ENCODE data around the gene MYO18A. TPM values are rescaled to one million over a fixed set of nuclear protein-coding genes. Genes with fewer than 3 reads are reported as not detected.

MYO18A gene
- total RNA-seq, 1 donor = 39.8 TPM

DNA sequence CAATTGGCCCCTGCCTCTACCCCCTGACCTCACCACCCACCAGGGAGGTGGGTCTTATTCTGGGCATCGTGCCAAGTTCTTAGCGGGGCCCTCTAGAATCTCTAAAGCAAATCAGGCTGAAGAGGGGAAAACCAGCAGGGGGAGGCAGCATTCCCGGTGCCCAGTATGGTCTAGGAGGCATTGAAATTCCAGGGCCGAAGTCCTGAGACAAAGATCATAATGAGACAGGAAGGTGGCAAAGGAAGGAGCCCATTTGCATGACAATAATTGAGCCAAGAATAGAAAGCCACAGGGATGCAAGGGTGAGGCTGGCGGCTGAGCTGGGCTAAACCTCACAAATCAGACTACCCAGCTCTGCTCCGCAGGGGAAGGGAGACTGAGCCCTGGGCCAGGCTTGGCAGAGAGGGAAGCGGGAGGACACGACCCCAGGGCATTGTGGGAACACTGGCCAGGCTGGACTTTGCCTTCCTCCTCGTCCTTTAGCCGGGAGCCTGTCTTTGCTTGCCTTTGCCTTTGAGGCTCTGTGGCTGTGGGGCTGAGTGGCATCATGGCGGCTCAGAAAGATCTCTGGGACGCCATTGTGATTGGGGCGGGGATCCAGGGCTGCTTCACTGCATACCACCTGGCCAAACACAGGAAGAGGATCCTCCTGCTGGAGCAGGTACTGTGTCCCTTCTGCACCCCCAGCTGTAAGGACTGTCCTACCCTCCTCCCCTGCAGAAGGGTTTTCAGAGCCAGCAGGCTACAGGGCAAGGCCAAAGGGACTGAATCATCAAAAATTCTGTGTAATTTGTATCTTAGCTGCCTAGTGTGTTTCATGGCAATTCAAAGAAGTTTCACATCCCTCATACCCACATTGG lies 137.3 kb downstream of the MYO18A start, which contains the start of gene PIPOX:
Gene PIPOX (plus strand): TSS at position 463 of the 860 bp plus-strand sequence. CDS start 85 bp downstream, at position 548.
- TF ChIP-seq, protein P1, sequence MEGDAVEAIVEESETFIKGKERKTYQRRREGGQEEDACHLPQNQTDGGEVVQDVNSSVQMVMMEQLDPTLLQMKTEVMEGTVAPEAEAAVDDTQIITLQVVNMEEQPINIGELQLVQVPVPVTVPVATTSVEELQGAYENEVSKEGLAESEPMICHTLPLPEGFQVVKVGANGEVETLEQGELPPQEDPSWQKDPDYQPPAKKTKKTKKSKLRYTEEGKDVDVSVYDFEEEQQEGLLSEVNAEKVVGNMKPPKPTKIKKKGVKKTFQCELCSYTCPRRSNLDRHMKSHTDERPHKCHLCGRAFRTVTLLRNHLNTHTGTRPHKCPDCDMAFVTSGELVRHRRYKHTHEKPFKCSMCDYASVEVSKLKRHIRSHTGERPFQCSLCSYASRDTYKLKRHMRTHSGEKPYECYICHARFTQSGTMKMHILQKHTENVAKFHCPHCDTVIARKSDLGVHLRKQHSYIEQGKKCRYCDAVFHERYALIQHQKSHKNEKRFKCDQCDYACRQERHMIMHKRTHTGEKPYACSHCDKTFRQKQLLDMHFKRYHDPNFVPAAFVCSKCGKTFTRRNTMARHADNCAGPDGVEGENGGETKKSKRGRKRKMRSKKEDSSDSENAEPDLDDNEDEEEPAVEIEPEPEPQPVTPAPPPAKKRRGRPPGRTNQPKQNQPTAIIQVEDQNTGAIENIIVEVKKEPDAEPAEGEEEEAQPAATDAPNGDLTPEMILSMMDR (IDR thresholded peaks at IDR 0.05; ENCODE audit: extremely low read depth, low read depth, low read length) = peak; percentile 23
- Histone ChIP-seq H3K4me2 (ENCODE audit: insufficient read depth, low read length) (peak within 1 kb of the TSS; percentile 72), H4K20me1 (ENCODE audit: insufficient read depth, low read length) (no peaks in the 10 kb centered on the region), H3K27ac (ENCODE audit: low read depth, low read length) (no peak within 1 kb of the TSS), H3K4me3 (ENCODE audit: insufficient read depth, low read length) (peak within 1 kb of the TSS; percentile 50), H3K36me3 (ENCODE audit: insufficient read depth, low read length) (no peaks in the 10 kb centered on the region), H3K9me3 (ENCODE audit: low read depth, low read length) (no peaks in the 10 kb centered on the region), H3K27me3 (ENCODE audit: insufficient read depth, low read length) (peaks cover 14% of the 10 kb centered on the region), H3K79me2 (ENCODE audit: insufficient read depth, low read length) (no peaks in the 10 kb centered on the region), H2AFZ (ENCODE audit: low read length) (peak within 1 kb of the TSS; percentile 82), H3K4me1 (ENCODE audit: insufficient read depth, low read length) (peaks cover 30% of the 10 kb centered on the region)
- no peak for DNase-seq (ENCODE audit: insufficient read length, low spot score, missing footprints)

- Histone ChIP-seq H3K4me1 (ENCODE audit: insufficient read depth, low read length) (peaks cover 30% of the 10 kb centered on the region), H3K27me3 (ENCODE audit: insufficient read depth, low read length) (peaks cover 22% of the 10 kb centered on the region), H3K27ac (ENCODE audit: low read depth, low read length) (no peak overlapping the region), H3K4me3 (ENCODE audit: insufficient read depth, low read length) (peak overlapping the region; percentile 50), H3K4me2 (ENCODE audit: insufficient read depth, low read length) (peak overlapping the region; percentile 72), H3K9me3 (ENCODE audit: low read depth, low read length) (no peaks in the 10 kb centered on the region), H3K36me3 (ENCODE audit: insufficient read depth, low read length) (no peaks in the 10 kb centered on the region), H2AFZ (ENCODE audit: low read length) (peak overlapping the region; percentile 82), H4K20me1 (ENCODE audit: insufficient read depth, low read length) (no peaks in the 10 kb centered on the region), H3K79me2 (ENCODE audit: insufficient read depth, low read length) (no peaks in the 10 kb centered on the region)
- no peak for DNase-seq (ENCODE audit: insufficient read length, low spot score, missing footprints)
- TF ChIP-seq, protein P1 (IDR thresholded peaks at IDR 0.05; ENCODE audit: extremely low read depth, low read depth, low read length) = no peak
Measured at GRCh38 chr17:29042026-29042678, 138.0 kb downstream of the MYO18A start.

GRCh38 chr17:29041571-29041970 lies 138.6 kb downstream of the MYO18A start:
- no peak overlapping the region for H2AFZ ChIP-seq (ENCODE audit: low read length)
- no peaks in the 10 kb centered on the region for H3K9me3 ChIP-seq (ENCODE audit: low read depth, low read length)
- no peak overlapping the region for H3K4me2 ChIP-seq (ENCODE audit: insufficient read depth, low read length)
- H3K27ac ChIP-seq (ENCODE audit: low read depth, low read length) = no peak overlapping the region
- no peak for DNase-seq (ENCODE audit: insufficient read length, low spot score, missing footprints)
- no peaks in the 10 kb centered on the region for H3K36me3 ChIP-seq (ENCODE audit: insufficient read depth, low read length)
- H4K20me1 ChIP-seq (ENCODE audit: insufficient read depth, low read length) = no peaks in the 10 kb centered on the region
- H3K27me3 ChIP-seq (ENCODE audit: insufficient read depth, low read length) = peaks cover 28% of the 10 kb centered on the region
- TF ChIP-seq, protein P1 (IDR thresholded peaks at IDR 0.05; ENCODE audit: extremely low read depth, low read depth, low read length) = no peak
- H3K4me1 ChIP-seq (ENCODE audit: insufficient read depth, low read length) = peaks cover 30% of the 10 kb centered on the region
- H3K4me3 ChIP-seq (ENCODE audit: insufficient read depth, low read length) = no peak overlapping the region
- no peaks in the 10 kb centered on the region for H3K79me2 ChIP-seq (ENCODE audit: insufficient read depth, low read length)

GRCh38 chr17:29041091-29041490 lies 139.1 kb downstream of the MYO18A start:
- no peak for DNase-seq (ENCODE audit: insufficient read length, low spot score, missing footprints)
- no peaks in the 10 kb centered on the region for H3K9me3 ChIP-seq (ENCODE audit: low read depth, low read length)
- H3K4me1 ChIP-seq (ENCODE audit: insufficient read depth, low read length) = peaks cover 30% of the 10 kb centered on the region
- no peaks in the 10 kb centered on the region for H3K36me3 ChIP-seq (ENCODE audit: insufficient read depth, low read length)
- H3K4me3 ChIP-seq (ENCODE audit: insufficient read depth, low read length) = no peak overlapping the region
- H4K20me1 ChIP-seq (ENCODE audit: insufficient read depth, low read length) = no peaks in the 10 kb centered on the region
- TF ChIP-seq, protein P1 (IDR thresholded peaks at IDR 0.05; ENCODE audit: extremely low read depth, low read depth, low read length) = no peak
- no peak overlapping the region for H3K27ac ChIP-seq (ENCODE audit: low read depth, low read length)
- H2AFZ ChIP-seq (ENCODE audit: low read length) = no peak overlapping the region
- no peak overlapping the region for H3K4me2 ChIP-seq (ENCODE audit: insufficient read depth, low read length)
- peaks cover 32% of the 10 kb centered on the region for H3K27me3 ChIP-seq (ENCODE audit: insufficient read depth, low read length)
- no peaks in the 10 kb centered on the region for H3K79me2 ChIP-seq (ENCODE audit: insufficient read depth, low read length)

All from osteoblast (primary cell).